CD4-positive, alpha-beta T cell treated with Interleukin-1 beta for 1 hour (primary cell): ENCODE data around the gene GMEB2.
"Not testable (repeated sequence)": the region's sequence is repeated elsewhere in the genome, so short reads cannot be mapped to it uniquely, and the experiment has no call there.

ENCODE experiments used
- DNase-seq, 2 donors: peaks; one replicate each; pipeline ENCODE4 v3.0.0-alpha.2; 2020 to 2022

GMEB2 gene, protein sequence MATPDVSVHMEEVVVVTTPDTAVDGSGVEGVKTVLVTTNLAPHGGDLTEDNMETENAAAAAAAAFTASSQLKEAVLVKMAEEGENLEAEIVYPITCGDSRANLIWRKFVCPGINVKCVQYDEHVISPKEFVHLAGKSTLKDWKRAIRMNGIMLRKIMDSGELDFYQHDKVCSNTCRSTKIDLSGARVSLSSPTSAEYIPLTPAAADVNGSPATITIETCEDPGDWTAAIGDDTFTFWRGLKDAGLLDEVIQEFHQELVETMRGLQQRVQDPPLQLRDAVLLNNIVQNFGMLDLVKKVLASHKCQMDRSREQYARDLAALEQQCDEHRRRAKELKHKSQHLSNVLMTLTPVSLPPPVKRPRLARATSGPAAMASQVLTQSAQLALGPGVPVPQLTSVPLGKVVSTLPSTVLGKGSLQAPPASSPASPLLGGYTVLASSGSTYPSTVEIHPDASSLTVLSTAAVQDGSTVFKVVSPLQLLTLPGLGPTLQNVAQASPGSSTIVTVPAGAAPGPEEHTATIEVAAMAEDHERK

DNA sequence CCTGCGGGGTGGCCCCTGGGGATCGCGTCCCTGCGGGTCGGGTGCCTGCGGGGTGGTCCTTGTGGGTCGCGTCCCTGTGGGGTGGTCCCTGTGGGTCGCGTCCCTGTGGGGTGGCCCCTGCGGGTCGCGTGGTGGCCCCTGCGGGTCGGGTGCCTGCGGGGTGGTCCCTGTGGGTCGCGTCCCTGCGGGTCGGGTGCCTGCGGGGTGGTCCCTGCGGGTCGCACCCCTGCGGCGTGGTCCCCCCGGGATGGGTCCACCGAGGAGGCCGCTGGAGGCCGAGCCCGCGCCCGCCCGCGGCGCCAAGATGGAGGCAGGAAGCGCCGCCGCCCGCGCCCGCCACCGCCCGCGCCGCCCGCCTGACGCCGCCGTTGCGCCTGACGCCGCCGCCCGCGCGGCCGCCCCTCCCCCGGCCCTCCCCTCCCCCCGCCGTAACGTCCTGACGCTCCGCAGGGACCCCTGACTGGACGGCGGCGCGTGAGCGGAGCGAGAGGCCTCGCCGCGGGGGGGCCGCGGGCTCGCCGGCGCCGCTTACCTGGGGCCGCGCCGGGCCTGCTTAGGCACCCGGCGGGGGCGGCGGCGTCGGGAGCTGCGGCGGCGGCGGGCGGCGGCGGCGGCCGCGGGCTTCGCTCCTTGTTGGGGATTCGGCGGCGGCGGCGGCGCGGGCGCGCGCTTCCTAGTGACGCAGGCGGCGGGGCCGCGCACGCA lies at the start of gene GMEB2:
Gene GMEB2 (minus strand): TSS at position 678 of the 705 bp plus-strand sequence. CDS start 7,704 bp downstream, outside the sequence.
- DNase-seq, result no peak

DNA sequence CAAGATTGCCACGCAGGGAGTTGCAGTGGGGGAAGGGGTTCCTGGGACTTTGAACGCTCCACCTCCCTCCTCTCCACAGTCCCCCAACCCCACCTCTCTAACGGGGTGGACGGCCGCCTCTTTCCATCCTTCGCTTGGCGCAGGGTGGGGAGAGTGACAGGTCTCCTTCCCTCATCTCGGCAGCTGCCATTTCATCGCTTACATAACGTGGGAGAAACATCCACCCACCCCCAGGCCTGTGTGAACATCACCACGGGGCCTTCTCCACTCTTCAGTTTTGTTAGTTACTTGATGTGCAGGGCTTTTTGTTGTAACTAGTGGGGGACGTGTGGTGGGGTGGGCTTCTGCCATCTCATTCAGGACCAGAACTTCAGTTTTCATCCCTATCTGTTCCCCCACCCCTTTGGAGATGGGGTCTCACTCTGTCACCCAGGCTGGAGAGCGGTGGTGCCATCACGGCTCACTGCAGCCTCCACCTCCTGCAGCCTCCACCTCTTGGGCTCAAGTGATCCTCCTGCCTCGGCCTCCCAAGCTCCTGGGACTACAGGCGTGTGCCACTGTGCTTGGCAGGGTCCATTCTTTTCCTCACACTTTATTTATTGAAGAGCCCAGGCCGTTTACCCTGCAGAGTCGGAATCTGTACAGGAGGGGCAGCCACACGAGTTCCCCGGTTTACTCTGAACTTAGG lies 48.9 kb upstream of the GMEB2 start:
- DNase-seq, result no peak

DNA sequence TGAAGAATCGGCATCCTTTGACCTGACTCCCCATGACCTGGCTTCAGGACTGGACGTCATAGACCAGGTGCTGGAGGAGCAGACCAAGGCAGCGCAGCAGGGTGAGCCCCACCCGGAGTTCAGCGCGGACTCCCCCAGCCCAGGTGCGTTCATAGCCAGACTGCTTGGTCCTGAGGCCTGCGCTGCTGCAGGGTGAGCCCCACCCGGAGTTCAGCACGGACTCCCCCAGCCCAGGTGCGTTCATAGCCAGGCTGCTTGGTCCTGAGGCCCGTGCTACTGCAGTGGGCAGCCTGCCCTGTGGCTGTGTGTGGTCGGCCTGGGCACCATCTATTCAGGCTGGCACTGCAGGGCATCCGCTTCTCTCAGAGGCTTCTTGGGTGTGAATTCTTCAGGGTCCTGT lies 47.0 kb upstream of the GMEB2 start:
- no peak for DNase-seq

DNA sequence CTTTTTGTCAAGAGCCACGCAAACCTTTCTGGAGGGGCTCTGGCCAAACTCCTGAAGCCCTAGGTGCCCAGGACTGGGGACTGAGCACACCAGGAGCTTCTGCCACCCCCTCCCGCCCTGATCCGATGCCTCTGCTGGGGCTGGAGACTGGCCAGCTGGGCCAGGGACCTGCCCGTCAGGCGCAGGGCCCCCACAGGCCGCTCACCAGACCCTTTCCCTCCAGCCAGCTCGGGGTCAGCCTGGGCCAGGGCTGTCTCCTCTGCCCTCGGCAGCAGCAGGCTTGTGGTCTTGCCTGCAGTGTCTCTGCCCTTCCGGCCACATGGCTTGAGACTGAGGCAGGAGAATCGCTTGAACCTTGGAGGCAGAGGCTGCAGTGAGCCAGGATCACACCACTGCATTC lies 45.8 kb upstream of the GMEB2 start:
- DNase-seq, result no peak

DNA sequence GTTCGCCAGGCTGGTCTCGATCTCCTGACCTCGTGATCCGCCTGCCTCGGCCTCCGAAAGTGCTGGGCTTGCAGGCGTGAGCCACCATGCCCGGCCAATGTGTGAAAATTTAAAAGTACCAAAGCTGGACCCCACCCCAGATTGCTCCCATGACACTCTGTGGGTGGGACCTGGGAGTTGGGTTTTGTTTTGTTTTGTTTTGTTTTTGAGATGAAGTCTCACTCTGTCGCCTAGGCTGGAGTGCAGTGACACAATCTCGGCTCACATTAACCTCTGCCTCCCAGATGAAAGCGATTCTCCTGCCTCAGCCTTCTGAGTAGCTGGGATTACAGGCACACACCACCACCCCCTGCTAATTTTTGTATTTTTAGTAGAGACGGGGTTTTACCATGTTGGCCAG lies 44.8 kb upstream of the GMEB2 start:
- not testable (repeated sequence) for DNase-seq

DNA sequence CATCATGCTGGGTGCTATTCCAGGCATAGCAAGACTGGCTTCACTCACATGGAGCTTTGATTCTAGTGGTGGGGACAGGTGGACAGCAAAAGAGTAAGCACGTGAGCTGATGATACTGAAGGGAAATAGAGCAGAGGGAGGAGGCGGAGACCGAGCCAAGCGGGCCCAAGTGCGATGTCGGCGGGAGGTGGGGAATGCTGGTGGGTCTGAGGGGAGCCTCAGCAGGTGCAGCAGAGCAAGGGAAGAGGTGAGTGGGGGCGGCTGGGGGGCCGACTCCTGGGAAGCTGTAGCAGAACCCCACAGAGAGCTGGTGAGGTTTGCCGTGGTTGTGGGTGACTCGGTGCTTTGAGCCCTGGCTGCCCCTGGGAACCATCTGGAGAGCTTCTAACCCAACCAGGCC lies 41.5 kb upstream of the GMEB2 start:
- no peak for DNase-seq

DNA sequence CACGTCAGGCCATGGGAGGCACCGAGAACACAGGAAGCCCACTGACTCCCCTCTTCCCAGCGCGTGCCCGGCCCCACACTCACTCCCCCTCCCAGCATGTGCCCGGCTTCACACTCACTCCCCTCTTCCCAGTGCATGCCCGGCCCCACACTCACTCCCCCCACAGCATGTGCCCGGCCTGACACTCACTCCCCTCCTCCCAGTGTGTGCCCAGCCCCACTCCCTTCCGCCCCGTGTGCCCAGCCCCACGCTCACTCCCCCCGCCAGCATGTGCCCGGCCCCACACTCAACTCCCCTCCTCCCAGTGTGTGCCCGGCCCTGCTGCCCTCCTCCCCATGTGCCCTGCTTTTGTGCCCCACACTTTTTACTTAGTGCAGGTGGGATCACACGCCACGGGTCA lies 41.0 kb upstream of the GMEB2 start:
- DNase-seq, result no peak

DNA sequence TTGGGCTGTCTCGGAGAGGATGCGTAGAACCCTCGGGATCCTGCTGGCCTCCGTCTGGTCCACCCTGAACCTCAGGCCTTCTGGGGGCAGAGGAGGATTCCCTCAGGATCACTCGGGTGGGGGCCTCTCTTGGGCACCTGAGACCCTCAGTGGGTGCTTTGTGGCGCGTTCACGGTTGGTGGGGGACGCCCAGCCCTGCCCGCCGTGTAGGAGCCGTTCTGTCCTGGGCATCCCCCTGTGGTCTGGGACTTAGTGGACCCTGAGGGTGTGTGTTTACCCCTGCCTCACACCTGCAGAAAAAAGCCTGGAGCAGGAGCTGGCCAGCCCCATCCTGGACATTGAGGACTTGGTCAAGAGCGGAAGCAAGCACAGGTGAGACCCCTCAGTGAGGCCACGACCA lies 38.8 kb upstream of the GMEB2 start:
- DNase-seq, result no peak

DNA sequence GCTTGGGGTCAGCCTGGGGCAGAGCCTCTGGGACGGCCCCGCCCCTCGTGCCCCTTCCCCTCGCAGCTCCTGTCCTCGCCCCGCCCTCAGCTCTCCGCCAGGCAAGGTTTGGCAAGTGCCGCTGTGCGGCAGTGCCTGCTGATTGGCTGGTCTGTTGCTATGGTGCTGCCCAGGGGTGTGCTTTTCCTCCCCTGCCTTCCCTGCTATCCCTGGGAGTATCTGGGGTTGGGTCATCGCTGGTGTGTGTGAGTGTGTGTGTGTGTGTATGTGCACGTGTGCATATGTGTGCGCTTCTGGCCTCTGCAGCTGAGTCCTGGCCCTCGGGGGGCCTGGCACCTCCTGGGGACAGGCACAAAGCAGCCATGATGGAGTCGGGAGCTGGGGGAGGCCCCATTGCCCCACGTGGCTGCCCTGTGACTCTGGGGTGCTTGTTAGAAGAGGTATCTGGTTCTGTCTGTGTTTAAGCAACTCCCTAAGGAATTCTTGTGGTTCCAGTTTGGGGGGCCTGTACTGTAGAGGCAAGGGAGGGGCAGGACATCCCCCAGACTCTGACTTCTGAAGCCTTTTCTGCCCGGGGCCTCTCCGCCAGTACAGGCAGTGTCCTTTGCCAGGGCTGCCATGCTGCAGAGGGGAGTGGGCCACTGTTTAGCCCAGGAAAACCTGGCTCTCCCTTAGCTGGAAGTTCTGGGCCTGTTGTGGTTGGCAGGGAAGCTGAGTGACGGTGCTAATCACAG lies 38.1 kb upstream of the GMEB2 start:
- DNase-seq, result no peak

DNA sequence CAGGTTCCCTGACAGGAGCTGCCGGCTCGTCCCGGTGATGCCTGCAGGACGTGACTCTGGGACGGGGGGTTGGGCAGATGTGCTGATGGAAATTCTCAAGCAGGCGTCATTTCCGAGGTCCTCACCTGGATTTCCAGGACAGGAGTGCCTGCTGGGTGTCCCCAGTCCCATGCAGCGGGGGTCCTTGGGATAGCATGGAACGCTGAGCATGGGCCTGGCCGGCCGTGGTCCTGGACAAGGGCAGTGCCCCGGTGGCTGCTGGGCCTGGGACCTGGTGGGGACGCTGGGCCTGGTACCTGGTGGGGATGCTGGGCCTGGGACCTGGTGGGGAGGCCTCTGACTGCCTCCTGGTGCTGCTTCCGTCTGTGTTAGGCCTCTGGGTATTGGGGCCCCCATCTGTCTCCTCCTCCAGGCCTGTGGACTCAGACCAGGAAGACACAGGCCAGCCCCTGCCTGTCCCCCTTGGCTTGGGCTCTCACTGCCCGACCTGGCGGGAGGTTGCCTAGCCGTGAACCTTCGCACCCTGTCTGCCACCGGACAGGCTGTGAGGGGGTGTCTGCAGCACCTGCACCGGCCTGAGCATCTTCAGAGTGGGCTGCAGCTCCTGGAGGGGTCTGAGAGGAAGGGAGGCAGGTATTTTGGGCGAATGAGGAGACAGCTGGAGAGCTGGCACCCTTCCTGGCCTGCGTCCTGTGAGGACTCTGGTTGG lies 37.4 kb upstream of the GMEB2 start:
- no peak for DNase-seq

DNA sequence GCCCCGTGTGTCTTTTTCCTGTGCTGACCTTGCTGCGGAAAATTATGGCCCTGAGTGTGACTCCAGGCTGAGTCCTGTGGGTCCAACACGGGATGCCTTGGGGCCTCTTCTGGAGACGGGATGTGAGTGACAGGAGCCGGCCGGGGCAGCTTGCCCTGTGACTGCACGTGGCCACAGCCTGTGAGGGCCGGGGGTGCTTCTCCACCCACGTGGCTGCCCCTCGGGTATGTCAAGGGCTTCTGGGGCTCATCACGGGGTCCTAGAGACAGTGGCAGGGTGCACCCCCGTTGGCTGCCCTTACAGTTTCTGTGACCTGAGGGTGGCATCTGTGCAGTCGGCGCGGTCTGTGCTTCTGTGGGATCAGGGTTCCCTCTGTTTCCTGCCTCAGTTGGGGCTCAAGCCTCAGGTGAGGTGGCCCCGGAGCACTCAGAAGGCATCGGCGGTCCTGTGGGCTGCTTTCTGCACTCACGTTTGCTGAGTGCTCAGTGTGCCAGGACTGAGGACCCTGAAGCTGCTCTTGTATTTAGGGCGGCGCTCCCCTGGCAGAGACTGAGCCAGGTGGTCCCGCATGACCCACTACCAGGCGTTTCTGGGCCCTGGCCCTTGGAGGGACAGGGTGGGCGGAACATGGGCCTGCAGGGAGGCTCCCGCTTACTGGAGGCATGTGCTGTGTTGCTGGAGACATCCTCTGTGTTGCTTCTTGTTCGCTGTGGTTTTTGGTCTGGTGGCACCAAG lies 36.6 kb upstream of the GMEB2 start:
- no peak for DNase-seq

DNA sequence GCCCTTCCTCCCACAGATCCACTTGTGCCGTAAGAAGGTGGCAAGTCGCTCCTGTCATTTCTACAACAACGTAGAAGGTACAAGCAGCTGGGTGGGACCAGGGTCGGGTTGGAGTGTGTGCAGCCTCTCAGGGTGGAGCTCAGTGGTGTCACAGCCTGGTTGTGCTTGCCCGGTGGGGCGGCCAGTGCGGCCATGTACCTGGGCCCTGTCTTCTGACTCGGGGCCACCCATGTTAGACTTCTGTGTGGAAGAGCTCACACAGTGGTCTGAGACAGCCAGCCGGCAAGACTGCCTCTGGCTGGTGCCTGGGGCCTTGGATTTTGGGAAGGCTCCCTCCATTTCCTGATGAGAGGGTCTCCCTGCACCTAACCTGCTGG lies 35.9 kb upstream of the GMEB2 start:
- DNase-seq, result no peak

DNA sequence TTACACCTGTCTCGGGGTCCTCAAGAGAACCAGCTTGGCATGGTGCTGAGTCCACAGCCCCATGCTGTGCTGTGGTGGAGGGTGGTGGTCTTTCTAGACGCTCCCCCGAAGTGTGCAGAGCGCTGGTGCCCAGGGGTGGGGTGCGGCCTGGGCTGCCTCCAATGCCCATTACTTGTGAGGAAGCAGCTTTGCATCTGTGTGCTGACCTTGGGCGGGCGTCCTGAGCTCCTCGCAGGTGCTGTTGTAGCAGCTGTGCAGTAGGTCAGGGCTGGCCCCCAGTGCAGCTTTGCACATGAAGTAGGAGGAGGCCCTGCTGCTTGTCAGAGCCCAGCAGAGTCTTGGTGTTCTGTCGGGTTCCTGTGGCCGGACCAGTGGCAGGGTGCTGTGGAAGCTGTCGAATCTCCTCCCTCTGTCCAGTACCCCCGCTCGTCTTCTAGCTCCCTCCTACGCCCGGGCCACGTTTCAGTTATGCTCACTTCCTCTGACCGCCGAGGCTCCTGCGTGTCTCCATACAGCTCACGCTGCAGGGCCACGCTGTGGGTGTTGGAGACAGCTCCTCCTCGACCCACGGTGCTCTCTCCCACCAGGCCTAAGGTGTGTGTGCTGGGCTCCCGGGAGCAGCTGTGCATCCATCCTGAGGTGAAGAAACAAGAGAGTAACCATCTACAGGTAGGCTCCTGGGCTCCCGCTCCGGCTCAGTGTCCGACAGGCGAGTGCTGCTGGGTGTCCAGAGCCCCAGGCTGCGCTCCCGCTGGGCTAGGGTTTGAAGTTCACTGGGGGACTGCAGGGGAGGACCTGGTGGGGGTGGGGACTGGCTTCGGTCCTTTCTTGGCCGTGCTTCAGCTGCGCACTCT lies 35.3 kb upstream of the GMEB2 start:
- DNase-seq, result no peak

DNA sequence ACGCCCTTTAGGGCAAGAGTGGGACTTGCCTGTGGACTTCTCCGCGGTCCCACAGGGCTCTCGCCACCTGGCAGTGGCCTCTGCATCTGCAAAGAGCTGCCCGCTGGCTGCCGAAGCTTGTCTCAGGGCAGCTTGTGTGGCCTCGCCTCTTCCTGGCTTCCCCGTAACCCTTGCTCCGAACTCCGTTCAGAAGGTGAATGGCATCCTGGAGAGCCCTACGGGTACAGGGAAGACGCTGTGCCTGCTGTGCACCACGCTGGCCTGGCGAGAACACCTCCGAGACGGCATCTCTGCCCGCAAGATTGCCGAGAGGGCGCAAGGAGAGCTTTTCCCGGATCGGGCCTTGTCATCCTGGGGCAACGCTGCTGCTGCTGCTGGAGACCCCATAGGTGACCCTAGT lies 34.2 kb upstream of the GMEB2 start:
- no peak for DNase-seq

DNA sequence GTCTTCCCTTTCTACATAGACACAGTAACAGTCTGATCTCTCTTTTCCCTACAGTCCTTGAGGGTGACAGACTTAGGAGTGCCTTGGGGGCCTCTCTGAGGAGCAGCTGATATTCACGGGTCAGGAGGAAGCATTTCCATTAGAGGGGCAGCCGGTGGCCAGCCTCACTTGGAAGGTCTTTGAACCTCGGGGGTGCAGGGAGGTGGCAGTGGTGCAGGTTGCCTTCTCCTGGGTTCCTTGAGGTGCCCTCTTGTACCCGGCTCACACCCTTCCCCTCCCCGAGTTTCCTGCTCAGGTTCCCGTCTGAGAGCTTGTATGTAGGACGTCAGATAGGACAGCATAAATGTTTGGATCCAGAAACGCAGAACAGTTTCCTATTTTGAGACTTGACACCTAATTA lies 33.7 kb upstream of the GMEB2 start:
- no peak for DNase-seq

DNA sequence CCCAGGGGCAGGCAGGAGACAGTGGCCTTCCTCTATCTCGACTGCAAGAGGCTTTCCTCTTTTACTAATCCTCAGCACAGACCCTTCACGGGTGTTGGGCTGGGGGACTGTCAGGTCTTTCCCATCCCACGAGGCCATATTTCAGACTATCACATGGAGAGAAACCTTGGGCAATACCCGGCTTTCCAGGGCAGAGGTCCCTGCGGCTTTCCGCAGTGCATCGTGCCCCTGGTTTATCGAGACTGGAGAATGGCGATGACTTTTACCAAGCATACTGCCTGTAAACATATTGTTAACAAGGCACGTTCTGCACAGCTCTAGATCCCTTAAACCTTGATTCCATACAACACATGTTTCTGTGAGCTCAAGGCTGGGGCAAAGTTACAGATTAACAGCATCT lies 33.3 kb upstream of the GMEB2 start:
- not testable (repeated sequence) for DNase-seq

DNA sequence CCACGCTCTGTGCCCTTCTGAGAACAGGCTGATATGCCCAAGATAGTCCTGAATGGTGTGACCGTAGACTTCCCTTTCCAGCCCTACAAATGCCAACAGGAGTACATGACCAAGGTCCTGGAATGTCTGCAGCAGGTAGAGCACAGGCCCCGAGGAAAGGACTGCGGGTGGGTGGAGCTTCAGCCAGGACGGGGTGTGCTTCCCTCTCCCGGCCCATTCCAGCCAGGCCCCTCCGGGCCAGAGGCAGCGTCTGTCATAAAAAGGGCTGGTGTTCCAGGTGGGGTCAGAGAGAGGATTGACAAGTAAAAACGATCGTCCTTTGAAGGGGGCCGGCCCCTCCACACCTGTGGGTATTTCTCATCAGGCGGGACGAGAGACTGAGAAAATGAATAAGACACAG lies 32.5 kb upstream of the GMEB2 start:
- no peak for DNase-seq

DNA sequence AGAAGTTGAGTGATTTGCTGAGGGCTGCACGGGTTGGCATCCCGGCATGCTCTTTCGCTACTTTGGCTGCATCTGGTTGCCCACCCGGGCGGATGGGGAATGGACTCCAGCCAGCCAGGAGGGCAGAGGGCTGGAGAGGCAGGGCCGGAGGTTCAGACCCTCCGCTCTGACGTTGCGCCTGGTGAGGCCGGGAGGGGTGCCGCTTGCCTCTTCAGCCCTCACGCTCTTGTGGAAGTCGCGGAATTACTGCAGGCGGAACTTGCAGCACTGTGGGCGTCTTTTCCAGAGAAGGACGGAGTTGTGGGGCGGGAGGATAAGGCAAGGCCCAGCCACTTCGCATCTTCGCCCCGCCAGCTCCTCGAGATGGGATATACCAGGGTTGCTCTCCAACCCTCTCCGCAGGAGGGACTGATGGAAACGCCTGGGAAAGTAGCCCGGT lies 31.9 kb upstream of the GMEB2 start:
- no peak for DNase-seq

DNA sequence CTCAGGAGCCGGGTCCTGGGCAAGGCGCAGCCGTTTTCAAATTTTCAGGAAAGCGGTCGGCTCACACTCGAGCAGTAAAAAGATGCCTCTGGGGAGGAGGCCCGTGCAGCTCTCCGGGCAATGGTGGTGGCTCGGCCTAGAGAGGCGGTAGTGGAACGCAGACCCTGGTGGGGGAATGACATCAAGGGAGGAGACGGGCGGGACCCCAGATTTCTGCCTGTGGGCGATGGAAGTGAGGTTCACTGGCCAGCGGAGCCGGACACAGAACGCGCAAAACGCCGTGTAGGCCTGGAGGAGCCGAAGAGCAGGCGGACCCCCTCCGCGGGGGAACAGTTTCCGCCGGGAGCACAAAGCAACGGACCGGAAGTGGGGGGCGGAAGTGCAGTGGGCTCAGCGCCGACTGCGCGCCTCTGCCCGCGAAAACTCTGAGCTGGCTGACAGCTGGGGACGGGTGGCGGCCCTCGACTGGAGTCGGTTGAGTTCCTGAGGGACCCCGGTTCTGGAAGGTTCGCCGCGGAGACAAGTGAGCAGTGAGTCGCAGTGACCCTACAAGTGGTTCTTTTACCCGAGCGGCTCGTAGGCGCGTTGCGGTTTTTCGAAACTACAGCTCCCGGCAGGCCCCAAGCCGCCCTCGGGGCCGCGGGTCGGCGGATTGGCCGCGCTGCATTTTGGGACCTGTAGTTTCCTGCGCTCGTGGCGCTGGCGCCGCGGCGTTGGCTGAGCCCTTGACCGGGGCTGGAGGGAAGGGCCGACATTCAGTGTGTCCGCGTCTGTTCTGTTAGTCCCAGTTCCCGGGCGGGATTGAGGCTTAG lies 31.2 kb upstream of the GMEB2 start, which contains the start of gene RTEL1:
Gene RTEL1 (plus strand): TSS at position 376 of the 812 bp plus-strand sequence. CDS start 1,091 bp downstream, outside the sequence.
- DNase-seq, result peak; percentile 87 to 91
